Activated T-cell treated with anti-CD3 and anti-CD28 coated beads, Interleukin-2, amount 50 U/mL, for 72 hours (primary cell): Measurements from ENCODE around the gene SPANXC. TPM values are rescaled to one million over a fixed set of nuclear protein-coding genes. Genes with fewer than 3 reads are reported as not detected.
"Not testable (repeated sequence)": the region's sequence is repeated elsewhere in the genome, so short reads cannot be mapped to it uniquely, and the experiment has no call there.

Source experiments
- ATAC-seq, 2 donors: fragments of 150-1000 bp; cut with Tn5 transposase; replicated peaks in 1 of 2; 2 replicates each; pipeline ENCODE4 v1.10.0; 2021; ENCODE audit warnings: moderate library complexity in 2 of 2, mild to moderate bottlenecking in 1 of 2
- DNase-seq, 2 donors: peaks; one replicate each; pipeline ENCODE4 v3.0.0; 2021 to 2022; ENCODE audit warnings: mixed read lengths in 1 of 2
- H3K27ac Mint-ChIP-seq: one replicate; pipeline ENCODE4 v1.8.0; 2022; ENCODE audit warnings: mild to moderate bottlenecking, moderate library complexity, mixed read lengths
- H3K27me3 Mint-ChIP-seq: one replicate; pipeline ENCODE4 v1.8.0; 2022; ENCODE audit warnings: low read depth, mixed read lengths
- H3K36me3 Mint-ChIP-seq, 2 donors: one replicate each; pipeline ENCODE4 v1.8.0; 2022; ENCODE audit warnings: mixed read lengths in 2 of 2, mild to moderate bottlenecking in 1 of 2; ENCODE audit not compliant: insufficient read depth in 2 of 2
- H3K4me1 Mint-ChIP-seq: one replicate; pipeline ENCODE4 v1.8.0; 2022; ENCODE audit warnings: low read depth, mixed read lengths
- H3K4me3 Mint-ChIP-seq, 2 donors: one replicate each; pipeline ENCODE4 v1.8.0; 2022; ENCODE audit warnings: mild to moderate bottlenecking in 2 of 2, mixed read lengths in 2 of 2, moderate library complexity in 2 of 2
- H3K9me3 Mint-ChIP-seq, 2 donors: one replicate each; pipeline ENCODE4 v1.8.0; 2022; ENCODE audit warnings: mixed read lengths in 2 of 2
- total RNA-seq, 2 donors: library from RNA; stranded (reverse); gene quantifications; one replicate each; pipeline ENCODE4 v1.2.3, GENCODE V29; 2022

SPANXC gene
- not detected for total RNA-seq

GRCh38 chrX:141242417-141242816, at the start of gene SPANXC:
TSS of gene SPANXC (minus strand) at chrX:141242517. CDS start at chrX:141242457, 60 bp downstream.
- not testable (repeated sequence) for H3K36me3 Mint-ChIP-seq, H3K27ac Mint-ChIP-seq, ATAC-seq, DNase-seq, H3K4me3 Mint-ChIP-seq, H3K4me1 Mint-ChIP-seq, H3K27me3 Mint-ChIP-seq, H3K9me3 Mint-ChIP-seq

GRCh38 chrX:141279476-141279875, 37.2 kb upstream of the SPANXC start:
- DNase-seq (no peak), ATAC-seq (no peak)
- H3K4me1 Mint-ChIP-seq: no peaks in the 10 kb centered on the region
- H3K9me3 Mint-ChIP-seq: peaks cover 0 to 2% of the 10 kb centered on the region in 2 donors
- H3K4me3 Mint-ChIP-seq: no peak overlapping the region
- H3K36me3 Mint-ChIP-seq: no peaks in the 10 kb centered on the region
- no peak overlapping the region for H3K27ac Mint-ChIP-seq
- H3K27me3 Mint-ChIP-seq: peaks cover 17% of the 10 kb centered on the region

GRCh38 chrX:141278306-141278705, 36.0 kb upstream of the SPANXC start:
- no peak overlapping the region for H3K27ac Mint-ChIP-seq
- H3K4me1 Mint-ChIP-seq: no peaks in the 10 kb centered on the region
- H3K4me3 Mint-ChIP-seq: no peak overlapping the region
- H3K36me3 Mint-ChIP-seq: peaks cover 0 to under 1% of the 10 kb centered on the region in 2 donors
- peaks cover 17% of the 10 kb centered on the region for H3K27me3 Mint-ChIP-seq
- ATAC-seq (no peak), DNase-seq (no peak)
- H3K9me3 Mint-ChIP-seq: no peaks in the 10 kb centered on the region

GRCh38 chrX:141258080-141258479, 15.8 kb upstream of the SPANXC start:
- Mint-ChIP-seq H3K27me3 (peaks cover 21% of the 10 kb centered on the region), H3K27ac (no peak overlapping the region), H3K9me3 (peaks cover 6 to 11% of the 10 kb centered on the region in 2 donors), H3K4me1 (no peaks in the 10 kb centered on the region), H3K4me3 (no peak overlapping the region), H3K36me3 (peaks cover 0 to 2% of the 10 kb centered on the region in 2 donors)
- DNase-seq (no peak), ATAC-seq (no peak)

GRCh38 chrX:141221611-141222010, 20.7 kb downstream of the SPANXC start:
- no peak overlapping the region for H3K4me3 Mint-ChIP-seq
- ATAC-seq (no peak), DNase-seq (no peak)
- no peak overlapping the region for H3K27ac Mint-ChIP-seq
- H3K4me1 Mint-ChIP-seq: no peaks in the 10 kb centered on the region
- H3K9me3 Mint-ChIP-seq: no peaks in the 10 kb centered on the region
- H3K27me3 Mint-ChIP-seq: peaks cover 5% of the 10 kb centered on the region
- H3K36me3 Mint-ChIP-seq: peaks cover under 1 to 3% of the 10 kb centered on the region in 2 donors

GRCh38 chrX:141220342-141221008, 21.8 kb downstream of the SPANXC start:
- ATAC-seq (no peak), DNase-seq (no peak)
- no peak overlapping the region for H3K4me3 Mint-ChIP-seq
- no peaks in the 10 kb centered on the region for H3K9me3 Mint-ChIP-seq
- H3K27me3 Mint-ChIP-seq: peaks cover 5% of the 10 kb centered on the region
- H3K27ac Mint-ChIP-seq: no peak overlapping the region
- H3K4me1 Mint-ChIP-seq: no peaks in the 10 kb centered on the region
- H3K36me3 Mint-ChIP-seq: peaks cover 0 to under 1% of the 10 kb centered on the region in 2 donors

GRCh38 chrX:141214196-141214595, 28.1 kb downstream of the SPANXC start:
- no peaks in the 10 kb centered on the region for H3K4me1 Mint-ChIP-seq

GRCh38 chrX:141201962-141202361, 40.4 kb downstream of the SPANXC start:
- Mint-ChIP-seq H3K36me3 (no peaks in the 10 kb centered on the region), H3K4me1 (no peaks in the 10 kb centered on the region), H3K27ac (no peak overlapping the region), H3K9me3 (peaks cover 0 to 2% of the 10 kb centered on the region in 2 donors), H3K4me3 (no peak overlapping the region), H3K27me3 (peaks cover 6% of the 10 kb centered on the region)
- DNase-seq (no peak), ATAC-seq (no peak)

More at GRCh38 chrX:141214196-141214595, 28.1 kb downstream of the SPANXC start:
- Mint-ChIP-seq H3K4me3 (no peak overlapping the region), H3K27ac (no peak overlapping the region), H3K9me3 (no peaks in the 10 kb centered on the region), H3K36me3 (no peaks in the 10 kb centered on the region), H3K27me3 (no peaks in the 10 kb centered on the region)
- DNase-seq (no peak), ATAC-seq (no peak)

Other genes with a start within 250 kb of the SPANXC start
- not detected for gene SPANXB1, start 239.9 kb downstream of the SPANXC start, total RNA-seq
- gene LDOC1, start 65.4 kb downstream of the SPANXC start, total RNA-seq: 1 to 10 TPM; 2.3 to 5.8 TPM